NCI-H2081 treated with DMSO at 0.1 percent for 48 hours (cell line): ENCODE data around the gene SLC15A3.
A peak's percentile ranks its signal among the peaks of the same experiment; 100 is the strongest.

Source experiments
- DNase-seq: peaks from one replicate; lab custom pipeline; 2025; lab: John Stamatoyannopoulos, UW

The SLC15A3 gene

GRCh38 chr11:60889869-60890311 lies 62.1 kb downstream of the SLC15A3 start:
- DNase-seq: no peak

GRCh38 chr11:60887556-60887955 lies 64.4 kb downstream of the SLC15A3 start:
- peak; percentile 60 for DNase-seq
